NCI-H1417 treated with DMSO at 0.1 percent for 48 hours (cell line): ENCODE measurements around the gene NPPB.
"Not testable (repeated sequence)": the region's sequence is repeated elsewhere in the genome, so short reads cannot be mapped to it uniquely, and the experiment has no call there.

ENCODE experiments used
- DNase-seq: peaks from one replicate; lab custom pipeline; 2025; lab: John Stamatoyannopoulos, UW

Gene NPPB

DNA sequence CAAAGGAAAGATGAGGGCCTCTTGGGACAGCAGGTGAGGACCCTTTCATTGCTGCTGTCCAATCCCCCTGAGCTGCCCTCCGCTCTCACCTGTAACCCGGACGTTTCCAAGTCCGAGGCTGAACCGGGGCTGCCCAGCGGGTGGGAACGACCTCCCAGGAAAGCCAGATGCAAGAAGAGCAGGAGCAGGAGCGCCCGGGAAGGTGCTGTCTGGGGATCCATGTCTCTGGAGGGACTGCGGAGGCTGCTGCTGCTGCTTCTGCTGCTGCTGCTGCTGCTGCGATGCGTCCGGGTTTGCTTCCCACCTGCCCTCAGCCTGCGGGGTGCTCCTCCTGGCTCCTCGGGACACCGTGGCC is at the start of gene NPPB:
Gene NPPB, minus strand, starts transcription at position 333 of the 355 bp plus-strand sequence. Its CDS starts 112 bp downstream, at position 221.
- DNase-seq, result no peak

DNA sequence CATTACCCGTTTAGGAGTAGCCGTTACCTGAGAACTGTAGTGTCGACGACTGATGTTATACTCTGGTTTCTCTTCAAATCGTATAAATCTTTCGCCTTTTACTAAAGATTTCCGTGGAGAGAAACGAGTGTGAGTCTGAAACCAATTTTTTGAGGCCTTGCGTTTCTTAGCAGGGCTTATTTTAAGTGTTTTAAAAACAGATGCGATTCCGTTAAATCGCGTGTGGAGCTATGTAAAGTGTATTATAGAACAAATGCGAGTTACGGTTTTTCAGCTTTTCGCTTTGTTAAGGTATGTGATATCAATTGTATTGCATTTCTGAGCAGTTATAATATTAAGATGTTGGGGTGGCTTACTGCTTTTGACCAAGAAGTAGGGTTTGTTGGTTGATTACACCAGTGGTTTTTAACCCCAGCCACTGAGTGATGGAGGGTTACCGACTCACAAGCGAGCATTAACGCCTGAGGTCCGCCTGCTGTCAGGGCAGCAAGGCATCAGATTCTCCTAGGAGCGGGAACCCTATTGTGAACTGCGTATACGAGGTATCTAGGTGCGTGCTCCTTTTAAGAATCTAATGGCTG is 49.4 kb upstream of the NPPB start:
- DNase-seq, result peak; percentile 95

DNA sequence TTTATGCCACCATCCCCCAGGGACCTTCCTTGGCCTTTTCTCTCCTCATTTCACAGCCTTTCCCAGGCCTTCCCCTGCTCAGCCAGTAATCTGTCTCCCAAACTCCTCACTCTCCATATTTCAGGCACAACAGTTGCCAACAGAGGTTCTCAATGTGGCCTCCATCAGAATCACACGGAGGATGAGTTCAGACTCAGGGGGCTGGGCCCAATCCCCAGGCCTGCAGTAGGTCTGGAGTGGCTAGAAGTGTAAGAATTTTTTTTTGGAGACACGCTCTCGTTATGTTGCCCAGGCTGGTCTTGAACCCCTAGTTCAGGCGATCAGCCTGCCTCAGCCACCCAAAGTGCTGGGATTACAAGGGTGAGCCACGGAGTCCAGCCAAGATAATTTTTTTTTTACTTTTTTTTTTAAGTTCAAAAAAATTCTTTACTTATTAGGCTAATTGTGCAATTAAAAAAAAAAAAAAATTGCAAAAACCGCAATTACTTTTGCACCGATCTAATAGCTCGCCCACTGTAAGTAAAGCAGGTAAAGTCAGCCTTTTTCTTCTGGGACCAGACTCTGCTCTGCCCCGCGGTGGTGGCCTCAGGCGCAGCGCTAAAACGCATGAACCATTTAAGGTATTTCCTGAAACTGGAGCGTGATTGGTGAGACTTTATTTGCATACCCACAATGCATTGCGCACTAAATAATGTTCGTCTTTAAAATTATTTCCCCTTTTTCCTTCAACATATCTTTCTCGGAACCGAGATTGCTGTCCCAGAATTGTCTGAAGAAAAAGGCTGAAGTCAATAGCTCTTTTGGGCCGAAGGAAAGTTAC is 48.7 kb upstream of the NPPB start:
- peak; percentile 95 for DNase-seq

DNA sequence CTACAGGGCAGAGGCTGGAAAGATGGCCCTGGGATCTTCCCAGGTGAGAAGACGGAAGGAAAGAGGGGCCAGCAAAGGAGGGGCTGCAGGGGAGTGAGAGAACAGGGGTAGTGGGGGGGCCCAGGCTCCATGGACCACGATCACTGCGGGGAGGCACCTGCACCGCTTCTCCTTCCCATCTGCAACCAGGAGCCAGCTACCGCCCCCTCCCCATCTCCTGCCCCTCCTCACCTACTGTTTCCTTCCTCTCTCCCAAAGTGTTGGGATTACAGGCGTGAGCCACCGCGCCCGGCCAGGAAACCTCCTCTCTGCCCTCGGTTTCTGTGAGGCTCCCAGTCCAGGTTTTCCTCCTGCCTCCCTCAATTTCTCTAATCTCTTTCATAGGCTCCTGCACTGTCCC is 48.1 kb upstream of the NPPB start:
- no peak for DNase-seq

DNA sequence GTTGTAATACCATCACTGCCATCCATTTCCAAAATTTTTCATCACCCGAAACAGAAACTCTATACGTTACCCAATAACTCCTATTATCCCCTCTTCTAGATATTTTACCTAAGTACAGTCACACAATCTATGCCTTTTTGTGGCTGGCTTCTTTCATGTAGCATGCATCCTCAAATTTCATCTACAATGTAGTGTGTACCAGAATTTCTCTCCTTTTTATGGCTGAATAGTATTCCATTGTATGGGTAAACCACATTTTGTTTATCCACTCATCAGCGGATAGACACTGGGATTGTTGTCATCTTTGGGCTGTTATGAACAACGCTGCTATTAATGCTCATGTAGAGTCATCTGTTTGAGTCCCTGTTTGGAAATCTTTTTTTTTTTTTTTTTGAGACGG is 46.2 kb upstream of the NPPB start:
- DNase-seq, result no peak

DNA sequence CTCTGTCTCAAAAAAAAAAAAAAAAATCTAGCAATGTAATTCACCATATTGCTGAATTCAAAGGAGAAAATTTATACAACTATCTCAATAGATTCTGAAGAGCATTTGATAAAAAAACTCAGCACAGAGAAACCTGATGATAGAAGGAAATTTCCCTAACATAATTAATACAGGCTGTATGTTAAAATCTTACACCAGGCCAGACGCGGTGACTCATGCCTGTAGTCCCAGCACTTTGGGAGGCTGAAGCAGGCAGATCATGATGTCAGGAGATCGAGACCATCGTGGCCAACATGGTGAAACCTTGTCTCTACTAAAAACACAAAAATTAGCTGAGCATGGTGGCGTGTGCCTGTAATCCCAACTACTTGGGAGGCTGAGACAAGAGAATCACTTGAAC is 45.4 kb upstream of the NPPB start:
- not testable (repeated sequence) for DNase-seq

DNA sequence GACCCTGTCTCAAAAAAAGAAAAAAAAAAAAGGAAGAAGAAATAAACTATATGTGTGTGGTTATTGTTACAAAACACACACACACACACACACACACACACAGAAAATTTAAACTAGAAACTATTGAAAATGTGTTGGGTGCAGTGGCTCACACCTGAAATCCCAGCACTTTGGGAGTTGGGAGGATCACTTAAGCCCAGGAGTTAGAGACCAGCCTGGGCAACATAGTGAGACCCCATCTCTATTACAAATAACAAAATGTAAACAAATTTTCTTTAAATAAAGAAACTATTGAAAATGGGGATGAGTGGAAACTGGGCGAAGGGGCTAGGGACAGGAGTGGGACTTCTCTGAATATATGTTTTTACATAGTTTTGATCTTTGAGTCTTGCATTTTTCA is 44.5 kb upstream of the NPPB start:
- DNase-seq, result no peak

DNA sequence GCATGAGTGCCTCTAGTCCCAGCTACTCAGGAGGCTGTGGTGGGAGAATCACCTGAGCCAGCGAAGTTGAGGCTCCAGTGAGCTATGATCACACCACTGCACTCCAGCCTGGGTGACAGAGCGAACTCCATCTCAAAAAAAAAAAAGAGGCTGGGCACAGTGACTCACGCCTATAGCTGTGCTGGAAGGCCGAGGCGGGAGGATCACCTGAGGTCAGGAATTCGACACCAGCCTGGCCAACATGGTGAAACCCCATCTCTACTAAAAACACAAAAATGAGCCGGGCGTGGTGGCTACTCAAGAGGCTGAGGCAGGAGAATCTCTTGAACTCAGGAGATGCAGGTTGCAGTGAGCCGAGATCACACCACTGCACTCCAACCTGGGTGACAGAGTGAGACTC is 42.7 kb upstream of the NPPB start:
- not testable (repeated sequence) for DNase-seq

DNA sequence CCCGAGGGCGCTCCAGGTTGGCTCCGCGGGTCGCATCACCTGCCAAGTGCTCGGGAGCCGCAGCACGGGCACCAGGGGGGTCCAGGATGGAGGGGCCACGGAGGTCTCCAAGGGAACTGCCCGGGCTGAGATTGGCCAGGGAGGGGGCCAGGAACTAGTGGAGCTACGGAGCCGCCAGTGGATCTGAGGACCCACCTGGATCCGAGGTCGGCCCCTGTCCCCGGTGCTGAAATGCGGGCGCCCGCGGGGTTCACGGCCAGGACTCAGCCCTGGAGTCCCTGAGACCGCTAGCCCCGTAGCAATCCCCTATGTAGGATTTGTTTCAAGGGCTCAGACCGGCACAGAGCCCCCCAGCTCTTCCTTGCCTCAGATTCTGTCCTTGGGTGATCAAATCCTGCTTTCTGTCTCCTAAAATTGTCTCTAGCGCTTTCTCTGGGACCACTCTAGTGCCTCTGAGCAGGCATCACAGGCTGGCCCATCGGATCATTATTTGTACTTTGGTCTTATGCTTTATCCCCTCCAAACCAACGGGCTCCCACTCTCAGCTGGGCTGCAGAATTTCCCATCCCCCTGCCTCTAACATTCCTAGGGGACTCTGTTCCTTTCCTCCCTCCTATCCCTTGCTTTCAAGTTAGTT is 40.2 kb upstream of the NPPB start:
- DNase-seq, result no peak

DNA sequence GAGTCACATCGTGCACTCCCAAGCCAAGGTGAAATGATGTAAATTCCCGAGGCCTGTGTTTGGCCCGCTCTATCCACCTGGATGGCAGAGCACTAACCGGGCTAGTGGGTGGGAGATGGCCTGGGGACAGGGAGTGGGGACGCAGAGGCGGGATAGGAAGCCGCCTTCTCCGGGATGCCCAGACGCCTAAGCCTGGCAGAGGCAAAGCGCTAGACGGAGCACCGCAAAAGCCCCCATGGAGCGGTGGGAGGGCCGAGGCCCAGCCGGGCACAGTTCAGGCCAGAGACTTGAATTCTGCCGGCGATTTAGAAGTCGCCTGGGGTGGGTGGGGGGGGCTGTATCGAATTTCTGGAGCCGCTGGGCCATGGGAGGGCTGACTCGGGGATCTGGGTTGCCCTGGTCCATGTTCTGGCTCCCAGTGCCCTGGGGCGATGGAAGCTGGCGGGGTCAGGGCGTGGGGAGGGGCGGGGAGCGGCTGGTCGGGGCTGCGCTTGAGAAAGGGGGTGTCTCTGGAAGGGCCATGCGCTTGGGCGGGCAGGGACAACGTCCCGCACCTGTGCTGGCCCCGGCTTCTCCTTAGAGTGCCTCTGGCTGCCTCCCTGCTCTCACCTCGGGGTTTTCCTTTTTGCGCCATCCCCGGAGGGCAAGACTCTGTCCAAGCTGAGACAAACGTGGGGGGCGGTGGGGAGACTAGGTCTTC is 39.5 kb upstream of the NPPB start:
- DNase-seq, result no peak

DNA sequence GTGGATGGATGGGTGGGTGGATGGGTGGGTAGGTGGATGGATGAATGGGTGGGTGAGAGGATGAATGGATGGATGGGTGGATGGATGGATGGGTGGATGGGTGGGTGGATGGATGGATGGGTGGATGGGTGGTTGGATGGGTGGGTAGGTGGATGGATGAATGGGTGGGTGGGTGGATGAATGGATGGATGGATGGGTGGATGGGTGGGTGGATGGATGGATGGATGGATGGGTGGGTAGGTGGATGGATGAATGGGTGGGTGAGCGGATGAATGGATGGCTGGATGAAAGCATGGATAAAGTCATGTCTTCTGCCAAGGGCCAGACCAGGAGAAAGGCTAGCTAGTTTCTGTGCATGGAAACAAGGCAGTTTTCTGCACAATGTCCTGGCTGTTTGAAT is 35.8 kb upstream of the NPPB start:
- not testable (repeated sequence) for DNase-seq

DNA sequence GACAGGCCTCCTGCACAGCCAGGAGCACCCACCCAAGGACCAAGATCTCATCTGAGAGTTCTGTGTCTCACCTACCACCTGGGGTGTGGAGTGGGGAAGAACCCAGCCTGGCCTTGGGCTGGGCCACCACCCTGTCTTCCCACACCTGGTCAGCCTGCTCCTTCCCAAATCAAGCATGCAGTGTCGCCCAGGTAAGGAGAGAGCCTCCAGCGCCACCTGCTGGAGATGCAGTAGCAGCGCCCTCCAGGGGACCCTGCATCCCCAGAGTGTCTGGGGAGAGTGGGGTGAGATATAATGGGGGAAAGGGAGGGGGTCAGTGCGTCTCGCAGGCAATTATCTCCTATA is 35.1 kb upstream of the NPPB start:
- DNase-seq, result no peak

DNA sequence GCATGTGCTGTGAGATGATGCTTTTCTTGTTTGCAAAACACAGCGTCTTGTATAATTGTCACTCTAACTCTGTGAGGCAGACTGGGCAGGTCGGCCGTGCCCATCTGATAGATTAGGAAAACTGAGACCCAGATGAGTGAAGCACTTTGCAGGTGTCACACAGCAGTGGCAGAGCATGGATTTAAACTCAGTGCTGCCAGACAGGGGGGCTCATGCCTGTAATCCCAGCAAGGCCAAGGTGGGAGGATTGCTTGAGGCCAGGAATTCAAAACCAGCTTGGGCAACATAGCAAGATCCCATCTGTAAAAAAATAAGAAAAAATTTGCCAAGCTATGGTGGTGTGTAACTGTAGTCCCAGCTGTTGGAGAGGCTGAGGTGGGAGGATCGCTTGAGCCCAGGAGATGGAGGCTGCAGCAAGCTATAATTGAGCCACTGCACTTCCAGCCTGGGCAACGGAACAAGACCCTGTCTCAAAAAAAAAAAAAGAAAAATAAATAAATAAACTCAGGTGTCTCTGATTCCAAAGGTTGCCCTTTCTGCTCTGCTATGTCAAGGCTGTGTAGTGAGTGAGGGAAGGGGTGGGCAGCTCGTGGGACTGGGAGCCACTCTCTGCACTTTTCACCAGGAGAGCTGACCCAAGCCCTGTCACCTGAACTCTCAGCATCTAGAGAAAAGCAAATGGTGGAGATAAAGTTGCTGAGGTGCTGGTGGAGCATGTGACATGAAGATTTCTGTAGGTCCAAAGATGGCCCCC is 32.9 kb upstream of the NPPB start:
- no peak for DNase-seq

DNA sequence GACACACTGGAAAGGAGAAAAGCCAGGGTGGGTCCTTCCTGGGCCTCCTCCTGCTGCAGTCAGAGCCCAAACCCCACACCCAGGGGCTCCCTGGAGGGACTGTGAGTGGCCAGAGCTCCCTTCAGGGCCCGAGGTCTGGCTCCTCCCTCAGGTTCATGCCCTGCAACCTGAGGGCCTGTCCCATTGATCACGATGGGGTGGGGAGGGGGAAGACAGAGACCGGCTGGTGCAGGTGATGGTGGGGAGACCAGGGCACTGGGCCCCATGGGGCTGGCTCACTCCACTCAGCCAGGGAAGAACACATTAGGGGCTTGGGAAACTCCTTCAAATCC is 30.1 kb upstream of the NPPB start:
- no peak for DNase-seq

DNA sequence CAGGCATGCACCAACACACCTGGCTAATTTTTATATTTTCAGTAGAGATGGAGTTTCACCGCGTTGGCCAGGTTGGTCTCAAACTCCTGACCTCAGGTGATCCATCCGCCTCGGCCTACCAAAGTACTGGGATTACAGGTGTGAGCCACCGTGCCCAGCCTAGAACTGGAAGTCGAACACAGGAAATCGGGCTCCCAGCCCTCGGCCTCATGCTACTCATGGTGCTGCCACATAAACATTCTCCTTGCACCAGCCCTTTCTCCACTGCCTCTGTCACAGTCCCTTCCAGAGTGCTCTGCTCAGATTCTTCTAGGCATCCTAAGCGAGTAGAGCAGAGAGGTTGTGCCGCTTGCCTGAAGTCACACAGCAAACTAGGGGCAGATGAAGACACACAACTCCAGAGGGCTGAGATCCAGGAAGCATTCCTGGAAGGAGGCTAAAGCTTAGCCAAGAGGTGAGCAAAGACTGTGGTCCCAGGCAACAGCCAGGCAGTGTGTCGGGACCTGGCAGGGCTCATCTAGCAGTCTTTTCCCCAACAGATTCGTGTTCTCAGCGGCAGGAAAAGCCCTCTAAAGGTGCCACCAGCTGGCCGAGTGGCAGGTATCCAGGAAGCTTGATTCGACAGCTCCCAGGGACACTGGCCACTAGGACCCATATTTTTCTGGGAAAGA is 29.6 kb upstream of the NPPB start:
- no peak for DNase-seq

DNA sequence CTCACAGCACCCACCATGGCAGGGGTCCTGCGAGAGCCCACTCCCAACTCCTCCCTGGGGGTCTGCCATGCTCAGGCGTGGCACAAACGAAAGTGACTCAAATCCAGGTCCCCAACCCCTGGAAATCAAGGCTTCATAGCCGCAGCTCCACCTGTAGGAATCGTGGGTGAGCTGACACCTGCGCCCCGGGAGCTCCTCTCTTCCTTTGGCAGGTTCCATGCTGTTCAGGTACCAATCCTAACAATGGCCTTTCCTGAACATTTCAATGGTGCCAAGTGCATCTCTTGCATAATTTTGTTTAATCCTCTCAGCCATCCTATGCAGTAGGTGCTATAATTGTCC is 28.9 kb upstream of the NPPB start:
- no peak for DNase-seq

DNA sequence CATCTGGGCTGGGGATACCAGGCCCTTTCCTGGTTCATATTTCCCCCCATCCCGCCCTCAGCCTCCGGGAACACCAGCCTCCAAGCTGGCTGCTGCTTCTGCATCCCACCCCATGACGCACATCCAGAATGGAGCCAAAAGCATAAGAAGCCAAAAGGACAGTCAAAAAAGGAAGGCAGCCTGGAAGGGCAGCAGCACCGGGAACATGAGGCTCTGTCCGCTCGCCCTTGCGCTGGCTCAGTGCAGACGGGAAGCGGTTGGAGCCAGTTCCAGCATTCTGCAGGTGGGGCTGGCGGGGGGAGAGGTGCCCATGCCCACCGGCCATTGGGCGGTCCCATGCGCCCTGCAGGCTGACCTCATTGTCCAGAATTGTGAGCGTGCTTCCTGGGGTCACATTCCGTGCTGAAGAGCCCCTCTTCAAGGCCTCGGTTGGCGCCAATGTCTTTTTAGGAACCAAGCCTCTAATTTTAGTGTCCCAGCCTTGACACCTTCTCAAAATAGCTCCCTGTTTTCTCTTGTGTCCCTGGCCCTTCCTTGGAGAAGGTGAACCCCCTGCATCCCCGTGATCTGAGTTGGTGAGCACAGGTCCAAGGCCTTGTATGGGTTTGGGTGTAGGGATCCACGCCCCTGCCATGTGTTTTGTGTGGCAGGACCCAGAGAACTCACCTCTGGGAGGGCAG is 28.4 kb upstream of the NPPB start:
- DNase-seq, result no peak

DNA sequence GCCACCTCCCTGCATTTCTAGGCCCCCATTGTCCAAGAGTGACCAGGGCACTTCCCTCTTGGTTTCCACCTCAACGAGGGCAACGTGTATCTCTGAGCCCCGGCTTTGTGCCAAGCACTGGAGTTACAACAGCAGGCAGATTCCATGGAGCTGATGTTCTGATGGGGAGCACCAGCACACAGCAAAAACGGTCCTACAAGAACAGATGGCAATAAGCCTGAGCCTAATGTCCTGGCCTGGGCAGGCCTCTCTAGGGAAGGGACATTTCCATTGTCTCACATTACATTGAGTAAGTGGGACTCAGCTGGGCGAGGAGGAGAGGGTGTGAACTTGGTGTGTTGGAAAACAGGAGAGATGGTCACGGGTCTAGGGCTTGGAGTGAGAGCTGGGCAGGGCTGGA is 27.2 kb upstream of the NPPB start:
- no peak for DNase-seq

DNA sequence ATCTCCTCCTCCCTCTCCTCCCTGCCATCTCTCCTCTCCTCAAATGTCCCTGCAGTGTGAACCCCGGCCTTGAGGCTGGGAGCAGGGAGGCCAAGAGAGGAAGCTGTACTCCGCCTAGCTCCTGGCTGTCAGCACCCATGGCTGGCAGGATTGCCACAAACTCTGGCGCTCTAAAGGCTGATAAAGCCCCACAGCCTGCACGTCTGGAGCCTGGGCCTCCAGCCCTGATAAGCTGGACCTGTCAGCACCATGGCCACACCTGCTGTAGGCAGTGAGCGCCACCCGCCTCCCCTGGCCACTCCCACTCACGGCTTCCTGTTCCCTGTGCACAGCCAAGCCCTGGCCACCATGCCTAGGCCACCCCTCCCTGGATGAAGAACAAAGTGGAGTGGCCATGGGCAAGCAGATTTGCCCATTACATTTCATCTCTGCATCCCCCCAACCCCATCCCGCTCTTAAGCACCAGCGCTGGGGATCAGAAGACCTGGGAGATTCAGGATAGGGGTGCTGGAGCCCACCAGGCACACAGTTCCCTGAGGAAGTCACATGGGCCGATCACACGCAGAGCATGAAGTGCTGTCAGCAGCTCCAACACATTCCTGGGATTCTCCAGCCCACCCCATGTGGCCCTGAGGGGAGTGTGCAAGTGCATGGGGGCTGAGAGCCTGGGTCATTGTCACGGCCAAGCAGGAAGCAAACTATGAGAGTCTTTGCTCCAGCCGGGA is 24.2 kb upstream of the NPPB start:
- no peak for DNase-seq

DNA sequence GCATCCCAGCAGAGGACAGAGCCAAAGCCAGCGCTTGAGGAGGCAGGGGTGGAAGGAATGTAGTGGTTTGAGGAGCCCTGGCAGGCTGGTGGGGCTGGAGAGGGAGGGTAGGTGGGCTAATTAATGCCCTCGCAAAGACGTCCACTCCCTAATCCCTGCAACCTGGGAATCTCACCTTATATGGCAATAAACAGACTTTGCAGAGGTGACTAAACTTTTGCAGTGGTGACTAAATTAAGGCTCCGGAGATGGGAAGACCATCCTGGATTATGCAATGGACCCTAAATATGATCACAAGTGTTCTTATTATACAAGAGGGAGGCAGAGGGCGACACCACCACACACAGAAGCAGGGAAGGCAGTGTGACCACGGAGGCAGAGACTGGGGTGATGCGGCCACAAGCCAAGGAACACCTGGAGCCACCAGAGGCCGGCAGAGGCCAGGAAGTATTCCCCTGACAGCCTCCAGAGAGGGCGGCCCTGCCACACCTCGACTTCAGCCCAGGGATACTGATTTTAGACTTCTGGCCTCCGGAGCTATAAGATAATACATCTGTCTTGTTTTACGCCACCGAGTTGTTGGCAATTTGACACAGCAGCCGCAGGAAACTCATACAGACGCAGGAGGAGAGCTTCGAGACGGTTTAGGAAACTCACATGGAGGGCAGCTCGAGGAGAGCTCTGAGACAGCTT is 23.1 kb upstream of the NPPB start:
- no peak for DNase-seq
